ENCODE data around the gene CKAP5.
"Not testable (repeated sequence)": the region's sequence is repeated elsewhere in the genome, so short reads cannot be mapped to it uniquely, and the experiment has no call there.

DNA sequence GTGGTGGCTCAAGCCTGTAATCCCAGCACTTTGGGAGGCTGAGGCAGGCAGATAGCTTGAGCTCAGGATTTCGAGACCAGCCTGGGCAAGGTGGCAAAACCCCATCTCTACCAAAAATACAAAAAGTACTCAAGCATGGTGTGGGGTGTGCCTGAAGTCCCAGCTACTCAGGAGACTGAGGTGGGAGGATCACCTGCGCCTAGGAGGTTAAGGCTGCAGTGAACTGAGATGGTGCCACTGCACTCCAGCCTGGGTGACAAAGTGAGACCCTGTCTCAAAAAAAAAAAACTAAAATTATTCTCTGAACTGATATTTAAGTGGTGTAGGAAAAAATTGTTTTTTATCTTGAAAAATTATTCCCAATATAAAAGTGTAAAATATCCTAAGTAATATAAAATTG is 46.4 kb downstream of the CKAP5 start:
- TF ChIP-seq, protein P1, sequence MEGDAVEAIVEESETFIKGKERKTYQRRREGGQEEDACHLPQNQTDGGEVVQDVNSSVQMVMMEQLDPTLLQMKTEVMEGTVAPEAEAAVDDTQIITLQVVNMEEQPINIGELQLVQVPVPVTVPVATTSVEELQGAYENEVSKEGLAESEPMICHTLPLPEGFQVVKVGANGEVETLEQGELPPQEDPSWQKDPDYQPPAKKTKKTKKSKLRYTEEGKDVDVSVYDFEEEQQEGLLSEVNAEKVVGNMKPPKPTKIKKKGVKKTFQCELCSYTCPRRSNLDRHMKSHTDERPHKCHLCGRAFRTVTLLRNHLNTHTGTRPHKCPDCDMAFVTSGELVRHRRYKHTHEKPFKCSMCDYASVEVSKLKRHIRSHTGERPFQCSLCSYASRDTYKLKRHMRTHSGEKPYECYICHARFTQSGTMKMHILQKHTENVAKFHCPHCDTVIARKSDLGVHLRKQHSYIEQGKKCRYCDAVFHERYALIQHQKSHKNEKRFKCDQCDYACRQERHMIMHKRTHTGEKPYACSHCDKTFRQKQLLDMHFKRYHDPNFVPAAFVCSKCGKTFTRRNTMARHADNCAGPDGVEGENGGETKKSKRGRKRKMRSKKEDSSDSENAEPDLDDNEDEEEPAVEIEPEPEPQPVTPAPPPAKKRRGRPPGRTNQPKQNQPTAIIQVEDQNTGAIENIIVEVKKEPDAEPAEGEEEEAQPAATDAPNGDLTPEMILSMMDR (IDR thresholded peaks at IDR 0.05), result not testable (repeated sequence)
- TF ChIP-seq EZH2, EZH2phosphoT487 (IDR thresholded peaks at IDR 0.05): not testable (repeated sequence)

All from neural progenitor cell (in vitro differentiated cells).